Limb (tissue), 2 donors: ENCODE results near the gene GLB1L3.
A peak's percentile ranks its signal among the peaks of the same experiment; 100 is the strongest.
"Not testable (repeated sequence)": the region's sequence is repeated elsewhere in the genome, so short reads cannot be mapped to it uniquely, and the experiment has no call there.

Experiments
- DNase-seq, 2 donors: peaks; one replicate each; pipeline ENCODE4 v3.0.0-alpha.2; 2016; ENCODE audit errors: extremely low spot score in 2 of 2

Gene GLB1L3

DNA sequence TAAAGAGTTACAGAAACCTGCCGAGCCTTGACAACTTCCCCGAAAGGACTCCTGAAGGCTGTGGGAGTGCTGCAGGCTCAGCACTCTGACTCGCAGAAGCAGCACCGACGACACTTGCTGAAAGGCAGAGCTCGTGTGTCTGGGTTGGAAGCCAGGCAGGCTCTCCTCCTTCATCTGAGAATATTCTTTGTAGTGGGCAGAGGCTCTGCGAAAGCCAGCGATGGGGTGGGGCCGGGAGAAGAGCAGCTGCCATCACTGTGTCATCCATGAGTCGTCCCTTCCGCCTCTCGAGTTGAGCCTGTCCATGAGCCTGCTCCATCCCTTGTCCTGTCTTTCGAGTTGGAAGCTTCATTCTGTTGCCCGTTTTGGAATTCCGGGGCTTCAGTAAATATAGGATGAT, 67.5 kb downstream of the GLB1L3 start:
- no peak for DNase-seq

DNA sequence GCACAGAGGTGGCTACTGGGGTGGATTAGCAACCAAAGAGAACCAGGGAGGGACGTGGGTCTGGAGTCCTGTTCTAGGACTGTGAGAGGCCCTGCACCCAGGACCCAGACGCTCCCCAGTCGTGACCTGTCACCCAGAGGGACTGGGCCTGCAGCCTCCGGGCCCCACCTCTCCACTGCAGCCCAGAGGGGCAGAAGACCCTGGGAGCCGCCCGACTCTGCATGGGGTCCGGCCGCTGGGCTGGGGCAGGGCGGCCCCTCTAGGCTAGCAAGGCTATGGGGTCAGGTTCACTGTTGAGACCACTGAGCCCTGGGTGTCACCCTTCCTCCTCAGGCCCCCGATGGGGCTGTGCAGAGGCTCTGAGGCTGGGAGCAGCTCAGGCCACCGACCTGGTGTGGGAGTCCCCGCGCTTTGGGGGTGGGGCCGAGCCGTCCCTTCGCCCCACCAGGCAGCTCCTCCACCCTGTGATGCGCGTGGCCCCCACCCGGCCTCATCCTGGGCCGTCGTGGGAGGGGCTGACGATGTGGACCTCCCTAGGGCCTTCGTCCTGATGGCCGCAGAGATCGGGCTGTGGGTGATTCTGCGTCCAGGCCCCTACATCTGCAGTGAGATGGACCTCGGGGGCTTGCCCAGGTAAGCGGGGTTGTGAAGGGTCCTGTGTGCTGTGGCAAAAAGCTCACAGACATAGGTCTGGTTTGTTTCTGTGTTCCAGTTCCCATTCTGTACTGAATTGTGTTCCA, 68.5 kb downstream of the GLB1L3 start:
- DNase-seq: not testable (repeated sequence)

DNA sequence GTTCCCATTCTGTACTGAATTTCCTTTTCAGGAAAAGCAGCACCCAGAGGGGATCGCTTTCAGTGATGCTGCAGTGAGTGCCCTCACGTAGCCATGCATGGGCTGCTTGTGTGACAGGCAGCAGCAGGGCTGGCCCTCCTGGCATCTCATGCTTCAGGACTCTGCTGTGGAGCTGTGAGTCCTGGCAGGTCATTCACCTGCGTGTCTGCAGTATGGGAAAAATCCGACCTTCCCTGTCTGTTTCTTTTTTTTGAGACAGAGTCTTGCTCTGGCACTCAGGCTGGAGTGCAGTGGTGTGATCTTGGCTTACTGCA, 69.0 kb downstream of the GLB1L3 start:
- no peak for DNase-seq

DNA sequence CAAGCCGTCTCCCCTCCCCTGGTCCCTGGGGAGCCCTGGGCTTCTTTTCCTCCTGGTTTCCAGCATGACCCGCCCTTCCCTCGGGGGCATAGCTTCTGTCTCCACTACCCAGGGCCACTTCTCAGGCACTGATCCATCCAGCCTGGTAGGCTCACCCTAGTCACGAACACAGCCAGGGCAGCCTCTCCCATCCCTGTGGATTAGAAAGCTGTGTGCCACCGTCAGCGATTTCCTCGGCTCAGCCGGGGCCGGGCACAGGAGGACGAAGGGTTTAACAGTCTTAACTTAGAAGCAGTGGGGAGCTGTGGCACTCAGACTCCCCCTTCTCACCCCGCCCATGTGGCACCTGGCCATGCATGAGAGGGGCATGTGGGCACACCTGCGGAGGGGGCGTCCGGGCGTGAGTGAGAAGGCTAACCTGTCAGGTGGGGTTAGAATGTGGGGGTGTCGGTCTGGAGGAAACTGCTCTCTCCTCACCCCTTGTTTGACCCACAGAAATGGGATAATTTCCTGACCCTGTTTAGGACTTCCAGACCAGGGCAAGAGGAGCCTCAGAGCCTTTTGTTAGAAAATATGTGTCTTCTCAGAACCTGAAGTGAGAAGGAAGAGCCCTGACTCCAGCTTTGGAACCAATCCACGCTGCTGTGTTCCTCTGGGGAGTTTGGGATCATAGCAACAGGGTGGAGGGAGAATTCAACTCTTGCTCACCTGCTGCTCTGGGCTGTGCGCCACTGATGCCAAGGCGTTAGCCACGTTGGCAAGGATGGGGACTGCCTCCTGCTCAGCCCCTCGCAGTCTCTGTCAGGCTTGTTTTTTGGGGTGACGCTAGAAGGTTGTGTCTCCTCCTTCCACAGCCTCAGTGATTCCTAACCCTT, 70.2 kb downstream of the GLB1L3 start:
- DNase-seq: peak in 1 of 2 donors; percentile 22

DNA sequence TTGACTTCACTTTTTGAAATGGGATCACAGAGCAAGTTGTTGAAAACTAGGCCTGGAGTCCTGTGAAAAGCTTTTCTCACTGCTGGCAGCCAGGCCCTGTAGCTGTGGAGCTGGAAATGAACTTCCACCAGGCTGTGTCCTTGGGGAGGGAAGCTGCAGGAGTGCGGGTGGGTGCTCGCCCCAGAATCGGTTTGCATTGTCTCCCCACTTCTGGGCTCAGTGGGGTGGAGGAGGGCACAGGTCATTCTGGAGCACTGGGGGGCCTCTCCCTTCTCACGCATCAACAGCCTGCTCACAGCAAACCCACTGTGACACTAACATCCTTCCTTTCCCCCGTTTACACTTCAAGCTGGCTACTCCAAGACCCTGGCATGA, 70.8 kb downstream of the GLB1L3 start:
- peak in 1 of 2 donors; percentile 9 for DNase-seq

DNA sequence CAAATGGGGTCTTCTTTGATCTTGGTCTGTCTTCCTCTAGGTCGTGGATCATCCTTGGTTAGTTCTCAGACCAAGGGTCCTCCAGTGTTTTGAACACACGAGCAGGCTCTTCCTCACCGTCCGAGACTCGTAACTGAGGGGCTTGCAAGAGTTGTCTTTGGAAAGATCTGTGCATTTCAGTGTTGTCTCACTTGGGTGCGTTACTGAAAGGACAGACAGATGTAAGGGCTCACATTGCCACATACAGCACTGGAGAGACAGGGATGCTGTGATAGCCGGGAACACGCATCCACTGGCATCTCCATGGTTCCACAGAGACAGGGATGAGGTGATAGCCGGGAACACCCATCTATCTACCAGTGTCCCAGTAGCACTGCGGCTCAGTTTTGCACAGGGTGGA, 71.3 kb downstream of the GLB1L3 start:
- peak in 1 of 2 donors; percentile 8 for DNase-seq

DNA sequence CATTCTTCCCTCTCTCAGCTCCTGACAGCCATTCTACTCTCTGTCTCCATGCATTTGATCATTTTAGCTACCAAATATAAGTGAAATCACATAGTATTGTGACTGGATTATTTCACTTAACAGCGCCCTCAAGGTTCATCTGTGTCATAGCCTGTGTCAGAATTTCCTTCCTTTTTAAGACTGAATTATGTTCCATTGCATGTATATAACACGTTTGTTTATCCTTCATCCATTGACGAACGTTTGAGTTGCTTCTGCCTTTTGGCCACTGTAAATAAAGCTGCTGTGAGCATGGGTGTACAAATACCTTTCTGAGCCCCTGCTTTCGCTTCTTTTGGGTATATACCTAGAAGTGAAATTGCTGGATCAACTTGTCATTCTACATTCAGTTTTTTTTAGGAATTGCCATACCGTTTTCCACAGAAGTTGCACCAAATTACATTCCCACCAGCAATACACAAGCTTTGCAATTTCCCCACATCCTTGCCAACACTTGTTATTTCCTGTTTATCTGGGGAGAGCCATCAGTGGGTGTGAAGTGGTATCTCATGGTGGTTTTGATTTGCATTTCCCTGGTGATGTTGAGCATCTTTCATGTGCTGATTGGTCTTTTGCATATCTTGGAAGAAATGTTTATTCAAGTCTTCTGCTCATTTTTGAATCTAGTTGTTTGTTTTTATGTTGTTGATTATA, 73.1 kb downstream of the GLB1L3 start:
- no peak for DNase-seq

DNA sequence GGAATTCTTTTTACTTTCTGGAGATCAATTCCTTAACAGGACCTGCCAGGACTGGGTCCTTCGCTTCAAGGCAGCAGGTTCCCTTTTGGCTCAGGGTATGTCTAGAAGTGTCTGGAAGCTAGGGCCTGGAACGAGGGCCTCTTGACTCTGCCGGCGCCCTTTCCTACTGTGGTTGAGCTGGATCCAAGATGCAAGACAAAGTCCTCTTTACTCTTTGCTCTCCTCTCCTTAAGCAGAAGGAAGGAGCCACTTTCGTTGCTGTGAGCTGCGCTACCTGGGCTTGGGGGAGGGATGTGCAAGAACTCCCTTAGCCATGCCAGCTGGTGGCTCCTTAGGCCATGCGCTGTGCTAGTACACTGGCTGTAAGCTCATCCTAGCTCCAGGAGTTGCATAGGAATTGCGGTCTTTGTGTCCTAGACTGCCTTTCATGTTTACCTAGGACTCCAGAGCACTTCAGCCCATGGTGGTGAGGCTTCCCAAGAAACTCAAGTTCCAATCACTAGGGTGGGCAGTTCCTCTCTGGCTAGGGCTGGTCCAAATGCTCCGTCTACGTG, 73.7 kb downstream of the GLB1L3 start:
- no peak for DNase-seq

DNA sequence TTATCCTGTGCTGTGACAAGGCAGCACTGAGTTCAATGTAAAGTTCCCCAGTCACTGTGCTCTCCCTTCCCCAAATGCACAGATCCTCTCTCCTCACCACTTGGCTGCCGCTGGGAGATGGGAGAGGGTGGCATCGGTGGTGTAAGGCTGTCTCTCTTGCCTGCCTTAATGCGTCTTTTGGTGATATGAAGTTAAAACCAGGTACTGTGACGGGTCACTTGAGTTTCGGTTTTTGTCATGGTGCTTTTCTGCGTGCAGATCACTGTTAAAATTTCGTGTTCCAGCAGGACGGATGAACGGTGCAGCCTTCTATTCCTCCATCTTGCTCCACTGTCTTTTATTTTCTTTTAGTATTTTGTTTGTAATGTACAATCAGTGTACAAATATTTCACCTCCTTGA, 74.2 kb downstream of the GLB1L3 start:
- DNase-seq: no peak

DNA sequence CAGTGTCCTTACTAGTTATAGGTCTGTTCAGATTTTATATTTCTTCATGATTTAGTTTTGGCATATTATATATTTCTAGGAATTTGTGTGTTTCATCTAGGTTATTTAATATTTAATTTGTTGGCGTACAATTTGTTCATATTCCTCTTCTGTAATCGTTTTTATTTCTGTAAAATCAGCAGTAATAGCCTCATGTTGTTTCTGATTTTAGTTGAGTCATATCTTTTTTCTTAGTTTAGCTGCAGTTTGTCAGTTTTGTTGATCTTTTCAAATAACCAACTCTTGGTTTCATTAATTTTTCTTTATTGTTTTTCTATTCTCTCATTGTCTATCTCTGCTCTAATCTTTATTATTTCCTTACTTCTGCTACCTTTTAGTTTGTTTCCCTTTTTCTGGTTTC, 75.9 kb downstream of the GLB1L3 start:
- no peak for DNase-seq

DNA sequence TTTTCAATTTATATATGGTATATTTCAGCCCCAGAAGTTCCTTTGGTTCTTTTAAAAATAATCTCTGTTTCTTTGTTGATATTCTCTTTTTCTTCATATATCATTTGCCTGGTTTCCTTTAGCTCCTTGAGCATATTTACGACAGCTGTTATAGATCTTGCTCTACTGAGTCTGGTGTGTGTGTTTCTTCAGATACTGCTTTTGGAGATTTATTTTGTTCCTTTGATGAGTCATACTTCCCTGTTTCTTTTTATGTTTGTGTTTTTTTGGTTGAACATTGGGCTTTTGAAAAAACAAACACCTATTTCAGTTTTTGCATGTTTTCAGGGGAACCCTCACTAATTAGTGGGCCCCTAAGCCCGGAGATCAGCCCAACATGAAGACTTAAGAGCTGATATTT, 79.0 kb downstream of the GLB1L3 start:
- no peak for DNase-seq

DNA sequence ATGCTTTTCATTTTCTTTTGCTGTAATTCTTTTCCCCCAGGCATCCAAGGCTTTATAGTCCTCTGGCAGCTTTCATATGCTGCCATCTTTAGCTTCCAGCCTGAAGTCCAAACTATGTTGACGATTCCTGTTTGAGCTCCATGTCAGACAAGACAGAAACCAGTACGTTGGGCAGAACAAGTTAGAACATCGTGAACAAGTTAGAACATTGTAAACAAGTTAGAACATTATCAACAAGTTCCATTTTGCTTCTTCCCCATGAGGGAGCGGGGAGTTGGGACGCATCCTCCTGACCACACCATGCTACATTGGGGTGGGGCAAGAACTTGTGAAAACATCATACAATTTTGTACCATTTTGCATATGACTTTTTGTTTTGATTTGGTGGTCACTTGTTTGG, 79.5 kb downstream of the GLB1L3 start:
- DNase-seq: no peak

DNA sequence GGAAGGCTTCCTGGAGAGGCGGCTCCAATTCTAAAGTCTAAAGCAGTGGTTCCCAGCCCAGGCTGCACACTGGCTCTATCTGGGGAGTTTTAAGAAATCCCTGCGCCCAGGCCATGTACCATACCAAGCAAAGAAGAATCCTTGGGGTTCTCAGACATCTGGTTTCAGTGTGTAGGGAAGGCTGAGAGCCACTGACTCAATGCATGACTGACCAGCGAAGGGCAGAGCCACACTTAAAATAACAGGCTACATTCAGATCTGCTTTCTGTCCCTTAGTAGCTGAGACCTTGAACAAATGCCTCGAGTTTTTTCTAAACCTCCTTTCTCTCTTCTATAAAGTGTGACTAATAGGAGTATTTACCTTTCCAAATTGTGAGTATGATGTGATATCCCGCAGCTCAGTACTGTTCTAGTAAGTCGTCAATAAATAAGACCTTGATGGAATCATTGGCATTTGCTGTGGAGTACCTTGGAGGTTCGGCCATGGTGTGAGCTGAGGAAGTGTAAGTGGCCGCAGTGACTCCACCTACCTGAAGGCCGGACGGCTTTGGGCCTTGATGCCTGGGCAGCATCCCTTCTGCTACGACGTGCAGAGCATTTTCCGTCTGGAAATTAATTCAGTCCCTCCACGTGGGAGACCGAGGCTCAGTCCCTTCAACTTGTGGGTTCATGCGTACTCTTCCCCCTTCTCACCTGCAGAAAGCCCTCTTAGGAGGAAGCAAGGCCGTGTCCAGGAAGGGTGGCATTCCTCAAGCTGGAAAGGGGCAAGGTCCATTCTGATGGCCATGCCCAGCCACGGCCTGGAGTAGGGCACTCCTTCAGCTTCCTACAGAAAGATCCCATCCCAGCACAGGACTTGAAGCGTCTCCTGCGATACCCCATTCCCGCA, 80.7 kb downstream of the GLB1L3 start:
- no peak for DNase-seq

DNA sequence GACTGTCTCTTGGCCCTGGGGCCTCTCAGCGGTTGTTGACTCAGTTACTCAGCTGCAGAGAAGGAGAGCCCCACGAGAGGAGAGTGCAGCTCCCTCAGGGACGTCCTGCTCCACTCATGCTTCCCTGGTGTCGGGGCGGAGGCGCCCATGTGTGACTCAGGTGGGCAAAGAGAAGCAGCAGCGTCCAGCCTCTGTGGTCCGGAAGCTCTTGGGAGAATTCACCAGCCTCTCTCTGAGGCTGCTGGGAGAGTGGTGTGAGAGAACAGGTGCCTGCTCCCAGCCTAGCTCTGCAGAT, 81.3 kb downstream of the GLB1L3 start:
- DNase-seq: no peak

DNA sequence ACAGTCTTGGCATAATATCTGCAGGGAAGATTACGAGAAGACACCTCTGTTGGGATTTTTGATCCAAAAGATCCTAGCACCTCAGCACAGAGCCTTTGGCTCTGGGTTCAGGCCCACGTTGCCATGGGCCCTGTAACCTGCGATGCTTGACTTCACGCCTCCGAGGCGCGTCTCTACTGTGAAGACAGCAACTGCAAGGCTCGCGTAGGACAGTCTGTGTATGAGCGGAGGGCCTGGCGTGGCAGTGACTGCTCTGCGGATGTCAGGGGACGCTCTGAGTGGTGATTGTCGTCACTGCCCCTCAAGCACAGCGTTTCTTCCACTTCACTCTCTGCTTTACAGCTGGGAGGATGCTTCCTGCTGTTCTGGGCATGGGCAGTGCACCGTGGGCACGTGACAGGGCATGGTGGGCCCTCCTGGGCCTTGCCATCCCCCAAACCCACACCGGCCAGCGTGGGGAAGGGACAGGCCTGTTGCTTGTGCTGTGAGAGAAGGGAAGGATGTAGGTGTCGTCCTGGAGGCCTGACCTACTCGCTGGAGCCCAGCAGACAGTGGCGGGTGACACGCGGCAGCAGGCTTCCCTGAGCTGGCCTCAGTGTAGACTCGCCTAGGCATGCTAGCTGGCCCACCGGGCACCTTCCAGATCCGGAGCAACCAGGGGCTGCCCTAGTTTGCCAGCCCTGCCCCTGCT, 82.1 kb downstream of the GLB1L3 start:
- DNase-seq: no peak

DNA sequence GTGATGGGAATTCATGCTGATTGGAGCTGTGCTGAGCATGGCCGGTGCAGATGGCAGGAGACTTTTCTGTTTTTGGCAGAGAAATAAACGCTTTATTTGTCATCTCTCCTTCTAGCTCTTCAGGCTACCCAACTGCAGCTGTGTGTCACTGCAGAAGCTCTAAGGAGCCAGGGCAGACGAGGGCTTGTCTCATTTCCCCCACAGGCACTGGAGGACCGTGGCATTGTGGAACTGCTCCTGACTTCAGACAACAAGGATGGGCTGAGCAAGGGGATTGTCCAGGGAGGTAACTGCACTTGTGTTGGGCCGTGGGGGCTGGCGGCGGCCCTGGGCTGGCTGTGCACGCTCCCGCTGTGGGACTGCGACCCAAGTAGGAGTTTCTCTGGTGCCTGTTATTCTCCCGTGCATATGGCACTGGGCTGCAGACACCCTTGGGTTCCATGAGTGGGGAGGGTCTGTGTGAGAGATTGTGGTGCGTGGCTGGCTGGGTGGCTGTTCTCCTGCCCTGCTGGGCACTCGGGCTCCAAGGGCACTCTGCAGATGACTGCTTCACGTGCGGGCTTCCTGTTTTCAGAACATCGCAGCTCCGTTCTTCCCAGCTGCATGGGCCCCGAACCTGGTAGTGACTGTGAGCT, 82.8 kb downstream of the GLB1L3 start:
- no peak for DNase-seq

DNA sequence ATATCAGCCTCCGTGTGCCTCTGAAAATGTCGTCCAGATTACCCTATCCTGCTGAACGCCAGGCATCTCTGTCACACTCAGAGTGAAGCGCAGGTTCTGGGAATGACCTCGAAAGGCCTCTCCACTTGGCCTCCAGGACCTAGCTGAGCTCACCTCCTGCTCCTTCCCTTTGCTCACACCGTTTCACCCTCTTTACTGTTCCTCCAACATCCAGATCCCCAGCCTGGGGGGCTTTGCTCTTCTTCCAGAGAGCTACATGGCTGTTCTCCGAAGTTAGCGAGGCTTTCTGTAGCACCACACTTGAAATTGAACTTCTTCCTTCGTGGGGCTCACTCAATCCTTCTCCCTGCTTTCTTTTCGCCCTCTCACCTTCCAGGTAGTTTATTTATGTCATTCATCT, 83.5 kb downstream of the GLB1L3 start:
- no peak for DNase-seq

DNA sequence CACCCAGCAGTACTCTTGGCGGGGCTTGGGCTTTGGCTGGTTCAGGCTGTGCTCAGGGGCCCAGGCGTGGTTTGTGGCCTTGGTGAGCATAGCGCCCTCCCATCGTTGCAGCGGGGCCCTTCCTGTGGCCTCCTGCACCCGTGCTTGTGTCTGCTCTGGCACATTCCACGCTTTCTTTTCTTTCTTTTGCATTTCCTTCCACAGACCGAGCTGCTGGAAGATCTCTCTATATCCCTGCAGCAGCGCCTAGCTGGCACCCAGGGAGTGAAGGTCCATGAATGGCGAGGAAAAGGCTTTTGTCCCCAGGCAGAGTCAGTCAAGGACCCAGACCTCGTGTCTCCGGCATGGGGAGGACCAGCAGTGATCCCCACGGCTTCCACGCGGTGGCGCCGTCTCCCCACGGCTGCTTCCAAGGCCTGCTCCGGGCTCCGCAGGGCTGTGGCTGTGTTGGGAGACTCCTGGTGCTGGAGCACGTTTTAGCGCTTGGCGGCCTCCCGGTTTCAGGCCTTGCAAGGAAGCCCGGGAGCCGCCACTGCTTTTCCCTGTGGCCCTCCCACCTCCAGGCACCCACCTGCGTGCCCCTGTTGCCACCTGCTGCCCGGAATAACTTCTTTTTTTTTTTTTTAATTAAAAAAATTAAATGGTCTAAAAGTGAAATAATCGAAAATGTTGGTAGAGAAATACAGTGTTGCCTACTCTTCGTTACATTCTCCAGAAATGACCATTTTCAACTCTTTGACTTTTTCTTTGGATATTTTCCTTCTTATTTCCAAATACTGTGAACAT, 84.1 kb downstream of the GLB1L3 start:
- peak; percentile 79 to 94 for DNase-seq

DNA sequence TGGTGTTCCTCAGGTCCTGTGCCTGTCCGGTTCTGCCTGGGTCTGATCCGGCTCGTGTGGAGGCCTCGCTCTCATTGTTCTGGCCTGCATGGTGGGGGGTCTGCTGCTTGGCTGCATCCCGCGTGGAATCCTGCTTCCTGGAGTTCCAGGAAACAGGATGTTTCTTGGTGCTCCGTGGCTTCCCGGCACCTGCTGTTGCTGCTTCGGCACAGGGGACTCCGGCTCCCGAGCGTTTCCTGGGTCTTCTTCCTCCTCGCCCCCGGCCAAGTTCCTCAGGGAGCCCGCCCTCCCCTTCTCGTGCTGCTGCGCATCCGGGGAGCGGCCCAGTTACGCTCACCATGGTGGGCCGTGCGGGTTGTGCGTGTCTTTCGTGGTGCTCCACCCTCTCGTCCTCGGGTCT, 85.5 kb downstream of the GLB1L3 start:
- DNase-seq: no peak
